Ureter (tissue), 1 donor: Measurements from ENCODE around the gene BTBD9. TPM values are rescaled to one million over a fixed set of nuclear protein-coding genes. Genes with fewer than 3 reads are reported as not detected.

Source experiments
- DNase-seq: peaks from one replicate; pipeline ENCODE4 v3.0.0-alpha.2; 2020; ENCODE audit warnings: low spot score
- total RNA-seq: library from RNA; stranded (reverse); gene quantifications from one replicate; pipeline ENCODE4 v1.2.4, GENCODE V29; 2023
- donor health status: DM: yes; HTN: yes; CAD: no.

BTBD9 gene
- total RNA-seq, 1 donor from 2014 or later, result 42.5 TPM

GRCh38 chr6:38248500-38249234 lies 391.1 kb downstream of the BTBD9 start:
- DNase-seq, result no peak

GRCh38 chr6:38245295-38245694 lies 394.4 kb downstream of the BTBD9 start:
- no peak for DNase-seq

DNA sequence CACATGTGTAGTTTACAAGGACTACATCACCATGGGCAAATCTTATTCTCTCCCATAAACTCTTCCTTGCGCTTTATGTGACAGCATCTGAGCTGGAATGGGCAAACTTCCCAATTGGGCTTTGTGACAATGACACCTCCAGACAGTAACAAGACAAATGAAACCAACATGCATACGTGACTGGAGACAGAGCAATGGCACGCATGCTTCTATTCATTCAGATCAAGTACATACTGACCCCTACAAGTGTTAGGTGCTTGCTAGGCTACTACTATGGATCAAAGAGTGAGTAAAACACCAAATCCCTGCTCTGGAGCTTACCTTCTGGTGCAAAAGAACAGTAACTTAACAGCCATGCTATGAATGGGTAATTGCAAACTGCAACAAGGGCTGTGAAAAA lies 394.9 kb downstream of the BTBD9 start:
- no peak for DNase-seq

- DNase-seq, result no peak
Observed at GRCh38 chr6:38241200-38241871, 398.4 kb downstream of the BTBD9 start.

GRCh38 chr6:38239719-38240451 lies 399.8 kb downstream of the BTBD9 start:
- DNase-seq, result no peak

- no peak for DNase-seq
Observed at GRCh38 chr6:38236631-38237030, 403.1 kb downstream of the BTBD9 start.

DNA sequence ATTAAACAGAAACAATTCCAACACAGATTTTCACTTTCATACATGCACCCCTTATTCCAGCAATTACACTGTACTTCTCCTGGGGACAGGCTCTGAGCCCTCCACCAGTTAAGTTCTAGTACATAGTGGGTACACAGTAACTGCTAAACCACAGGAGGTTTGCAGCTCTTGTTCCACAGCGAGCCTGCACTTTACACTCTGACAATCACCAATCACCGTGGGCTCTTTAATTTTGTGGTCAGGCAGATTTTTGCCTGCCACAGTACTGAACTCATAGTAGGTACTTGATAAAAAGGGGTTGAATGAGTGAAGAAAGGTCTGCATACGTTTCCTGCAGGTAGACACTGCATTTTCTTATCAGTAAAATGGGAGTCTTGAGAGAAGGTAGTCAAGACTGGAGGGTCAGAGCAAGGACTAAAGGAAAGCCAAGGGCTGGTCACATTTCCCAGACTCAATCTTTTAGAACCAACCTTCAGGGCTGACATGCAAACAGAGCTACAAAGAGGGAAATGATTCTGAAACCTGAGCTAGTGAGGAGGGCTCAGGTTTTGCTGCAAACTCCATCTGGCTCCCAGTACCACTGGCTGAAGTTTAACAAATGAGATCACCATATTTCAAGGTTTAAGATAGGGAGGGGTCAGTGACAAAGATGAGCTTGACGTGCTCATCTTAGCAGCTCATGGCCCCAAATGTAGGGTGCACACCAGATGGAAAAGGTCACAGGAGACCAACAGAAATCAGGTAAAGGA lies 404.6 kb downstream of the BTBD9 start:
- no peak for DNase-seq

DNA sequence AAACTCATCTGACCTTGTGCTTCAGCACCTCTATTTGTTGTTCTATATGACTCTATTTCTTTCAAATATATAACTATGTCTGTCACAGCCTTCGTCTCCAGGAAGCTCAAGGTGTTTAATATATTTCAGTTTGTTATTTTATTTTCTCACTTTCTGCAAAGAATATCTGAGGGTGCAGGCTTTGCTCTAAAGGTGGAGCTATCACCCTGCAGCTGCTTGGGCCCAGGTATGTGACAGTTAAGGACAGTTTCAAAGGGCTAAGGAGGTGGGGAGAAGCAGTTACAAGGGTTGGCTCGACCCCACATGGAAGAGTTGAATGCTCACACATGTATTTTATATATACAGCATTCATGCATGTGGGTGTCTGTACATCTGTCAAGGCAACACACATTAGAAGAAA lies 405.6 kb downstream of the BTBD9 start:
- DNase-seq, result no peak

DNA sequence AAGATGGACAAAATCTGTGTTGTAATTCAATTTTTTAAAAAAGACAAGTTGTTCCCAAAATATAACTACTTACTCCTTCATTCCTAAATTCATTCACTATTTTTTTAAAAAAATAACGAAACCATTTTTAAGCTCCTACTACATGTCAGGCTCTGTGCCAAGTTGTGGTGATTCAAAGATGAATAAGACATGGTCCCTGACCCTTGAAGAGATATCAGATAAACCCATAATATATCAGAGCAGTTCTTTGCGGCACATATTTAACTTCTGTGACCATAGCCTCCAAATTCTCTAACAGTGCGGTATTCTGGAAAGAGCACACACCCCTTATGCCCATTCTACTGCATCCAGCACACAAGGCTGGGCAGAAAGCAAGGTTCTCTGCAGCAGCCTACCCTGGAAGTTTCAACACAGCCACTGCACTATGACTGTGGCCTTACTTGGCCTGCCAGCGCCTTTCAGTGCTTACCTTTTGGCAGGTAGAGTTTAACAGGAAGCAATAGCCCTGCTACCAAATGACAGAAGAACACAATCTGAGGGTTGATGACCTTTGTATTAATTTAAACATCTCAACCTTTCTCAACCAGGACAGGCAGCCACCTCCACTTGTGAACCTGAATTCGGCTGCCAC lies 406.5 kb downstream of the BTBD9 start:
- DNase-seq, result no peak

GRCh38 chr6:38225766-38226165 lies 414.0 kb downstream of the BTBD9 start:
- no peak for DNase-seq

GRCh38 chr6:38221251-38221650 lies 418.5 kb downstream of the BTBD9 start:
- DNase-seq, result no peak

DNA sequence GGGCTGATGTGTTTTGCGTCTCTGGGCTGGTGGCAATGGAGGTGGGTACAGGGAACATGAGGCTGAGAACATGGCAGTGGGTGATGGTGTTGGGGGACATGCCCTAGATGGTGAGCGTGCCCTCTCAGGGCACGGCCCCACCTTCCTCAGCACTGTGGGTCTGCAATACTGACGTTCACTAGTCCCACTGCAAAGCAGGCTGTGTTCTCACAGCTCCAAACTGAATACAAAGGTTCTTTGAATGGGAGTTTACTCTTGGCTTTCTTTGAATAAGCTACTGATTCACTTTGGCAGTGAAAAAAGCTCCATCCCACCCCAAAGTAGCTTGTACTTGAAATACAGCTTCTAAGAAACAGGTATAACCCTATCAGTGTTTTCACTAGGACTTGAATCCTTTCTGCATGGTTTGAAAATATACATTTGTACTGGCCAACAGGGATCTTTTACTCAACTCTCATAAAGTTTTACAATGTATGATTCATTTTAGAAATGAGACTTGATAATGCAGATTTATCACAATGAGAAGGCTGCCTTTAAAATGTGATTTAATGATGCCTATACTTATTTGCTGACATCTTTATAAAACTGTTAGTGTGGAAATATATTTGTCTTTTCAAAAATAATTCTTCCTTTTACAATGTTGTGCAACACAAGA lies 419.5 kb downstream of the BTBD9 start:
- no peak for DNase-seq

DNA sequence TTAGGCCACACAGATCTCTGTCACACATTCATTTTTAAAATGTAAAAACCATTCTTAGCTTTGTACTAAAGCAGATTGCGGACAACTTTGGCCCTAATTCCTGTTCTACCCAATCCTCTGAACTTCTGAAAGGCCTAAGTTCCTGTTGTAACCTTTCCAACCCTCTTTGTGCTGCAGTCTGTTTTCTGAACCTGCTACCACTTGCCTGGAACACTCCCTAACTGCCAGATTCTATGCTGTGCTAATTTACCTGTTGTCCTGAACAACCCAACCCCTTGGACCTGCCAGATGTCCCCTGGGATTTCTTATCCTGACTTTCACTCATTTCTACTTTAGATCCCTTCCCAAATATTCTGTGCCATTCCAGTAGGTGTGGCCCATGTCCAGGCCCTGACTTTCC lies 421.5 kb downstream of the BTBD9 start:
- no peak for DNase-seq

- DNase-seq, result no peak
Observed at GRCh38 chr6:38216451-38216850, 423.3 kb downstream of the BTBD9 start.

DNA sequence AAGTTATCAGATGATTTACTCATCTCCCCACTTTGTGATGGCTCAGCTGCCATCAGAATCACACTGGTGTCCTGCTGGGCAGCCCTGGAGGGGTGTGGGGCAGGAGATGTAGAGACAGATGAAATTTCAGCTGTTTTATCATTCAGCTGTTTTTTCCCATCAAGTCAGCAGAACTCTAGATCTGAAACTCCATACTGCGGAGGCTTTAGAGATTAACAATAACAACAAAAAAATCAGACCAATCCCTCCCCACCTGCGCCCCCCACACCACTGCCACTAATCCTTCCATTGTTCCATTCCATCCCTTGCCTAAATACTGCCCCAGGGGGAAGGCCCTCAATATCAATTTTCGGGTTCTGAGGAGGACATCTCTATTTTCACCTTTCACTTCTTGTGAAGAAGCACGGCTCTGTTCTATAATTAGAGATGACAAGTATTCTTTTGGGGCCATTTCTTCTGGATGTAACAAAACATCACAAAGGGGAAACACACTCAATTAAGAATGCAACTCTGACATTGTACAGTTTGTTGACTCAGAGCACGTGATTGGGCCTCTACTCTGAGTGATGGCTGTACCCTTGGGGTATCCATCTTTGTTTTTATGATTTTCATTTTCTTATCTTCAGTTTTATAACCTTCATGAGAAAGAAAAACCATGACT lies 423.9 kb downstream of the BTBD9 start:
- no peak for DNase-seq

DNA sequence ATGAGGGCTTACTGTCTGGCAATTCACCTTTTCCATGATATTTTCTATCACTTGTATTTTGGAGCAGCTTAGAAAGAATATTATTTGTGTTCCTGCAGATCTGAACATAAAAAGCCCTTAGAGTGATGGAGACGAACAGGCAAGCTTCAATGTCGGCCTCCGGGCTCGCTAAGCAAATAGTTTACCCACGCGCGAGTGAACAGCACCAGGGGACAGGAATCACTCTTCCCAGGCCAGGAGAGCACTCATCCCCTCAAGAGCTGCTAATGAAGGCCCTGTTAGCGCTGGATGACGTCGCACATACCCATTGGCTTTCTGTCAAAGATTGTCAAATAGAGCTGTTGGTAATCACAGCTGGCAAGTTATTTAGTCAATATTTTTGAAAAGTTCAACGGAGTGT lies 424.5 kb downstream of the BTBD9 start:
- DNase-seq, result no peak

GRCh38 chr6:38214159-38214558 lies 425.6 kb downstream of the BTBD9 start:
- DNase-seq, result no peak

- no peak for DNase-seq
Observed at GRCh38 chr6:38213251-38213658, 426.5 kb downstream of the BTBD9 start.

DNA sequence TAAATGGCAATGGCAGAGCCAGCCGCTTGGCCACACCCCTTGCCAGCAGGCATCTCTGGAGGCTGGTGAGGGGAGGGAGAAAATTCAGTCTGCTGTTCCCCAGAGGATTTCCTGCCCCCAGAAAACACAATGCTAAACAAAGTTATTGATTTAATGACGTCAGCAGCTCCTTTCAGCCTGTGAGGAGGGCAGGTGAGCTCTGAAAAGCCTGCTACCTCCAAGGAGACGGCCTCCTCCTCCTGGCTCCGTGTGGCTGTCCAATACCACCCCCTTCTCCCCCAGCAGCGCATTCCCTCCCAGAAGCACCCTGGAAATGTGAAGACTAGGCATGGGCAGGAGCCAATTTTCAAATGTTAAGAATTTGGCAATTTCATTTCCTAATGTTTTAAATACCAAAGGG lies 427.1 kb downstream of the BTBD9 start:
- no peak for DNase-seq

DNA sequence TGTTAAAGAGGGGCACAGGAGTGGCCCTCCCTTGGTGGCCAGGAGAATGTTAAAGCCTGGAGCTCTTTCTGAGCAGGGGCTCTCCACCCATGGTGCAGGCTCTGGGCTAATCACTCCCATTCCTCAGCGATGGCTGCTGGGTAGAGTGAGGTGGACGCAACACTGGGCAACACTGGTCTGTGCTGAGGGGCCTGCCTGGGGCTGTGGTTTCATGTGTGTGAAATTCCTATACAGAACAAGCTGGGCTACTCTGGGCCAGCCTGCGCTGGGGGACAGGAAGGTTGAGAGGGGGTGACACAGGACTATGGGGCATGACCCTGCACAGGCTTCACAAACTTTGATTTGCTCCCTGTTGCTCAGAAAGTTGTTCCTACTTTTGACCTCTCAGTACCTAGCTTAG lies 427.6 kb downstream of the BTBD9 start:
- DNase-seq, result no peak
